Karpas-422 (cell line): ENCODE measurements around the gene ST14. TPM values are rescaled to one million over a fixed set of nuclear protein-coding genes. Genes with fewer than 3 reads are reported as not detected.

Source experiments
- DNase-seq: peaks from one replicate; pipeline ENCODE4 v3.0.0-alpha.2; 2015
- H2AFZ ChIP-seq: fragments of 200-600 bp; sonication (generic); 2 replicates; pipeline ENCODE4 v1.6.1; 2014; ENCODE audit warnings: antibody characterized with exemption, low read length, mixed read lengths
- H3K27ac ChIP-seq: fragments of 200-600 bp; sonication (generic); 2 replicates; pipeline ENCODE4 v1.5.1; 2014; ENCODE audit warnings: mild to moderate bottlenecking, low read length, moderate library complexity
- H3K27me3 ChIP-seq: fragments of 200-600 bp; sonication (generic); 2 replicates; pipeline ENCODE4 v1.6.1; 2014; ENCODE audit warnings: low read length, mixed read lengths
- H3K36me3 ChIP-seq: fragments of 200-600 bp; sonication (generic); 2 replicates; pipeline ENCODE4 v1.6.1; 2014; ENCODE audit warnings: low read length, mixed read lengths; ENCODE audit not compliant: insufficient read depth
- H3K4me1 ChIP-seq: fragments of 200-600 bp; sonication (generic); 2 replicates; pipeline ENCODE4 v1.6.1; 2014; ENCODE audit warnings: mild to moderate bottlenecking, low read length, mixed read lengths
- H3K4me2 ChIP-seq: fragments of 200-600 bp; sonication (generic); 2 replicates; pipeline ENCODE4 v1.6.1; 2014; ENCODE audit warnings: low read length, low read depth, mild to moderate bottlenecking; ENCODE audit not compliant: poor library complexity, severe bottlenecking
- H3K4me3 ChIP-seq: fragments of 200-600 bp; sonication (generic); 2 replicates; pipeline ENCODE4 v1.5.1; 2014; ENCODE audit warnings: mild to moderate bottlenecking, antibody characterized with exemption, low read length, mixed read lengths
- H3K79me2 ChIP-seq: fragments of 200-600 bp; sonication (generic); 2 replicates; pipeline ENCODE4 v1.6.1; 2014; ENCODE audit warnings: mild to moderate bottlenecking, low read length, mixed read lengths
- H3K9ac ChIP-seq: fragments of 200-600 bp; sonication (generic); 2 replicates; pipeline ENCODE4 v1.6.0; 2014; ENCODE audit warnings: low read length
- H3K9me2 ChIP-seq: fragments of 200-600 bp; sonication (generic), shearing (Covaris generic); replicated peaks from 2 replicates; pipeline ENCODE4 v1.6.0; 2014; ENCODE audit warnings: mild to moderate bottlenecking, low read length, moderate library complexity; ENCODE audit not compliant: insufficient read depth
- H3K9me3 ChIP-seq: fragments of 300-700, 200-600 bp; sonication (generic); 2 replicates; pipeline ENCODE4 v1.6.1; 2014; ENCODE audit warnings: low read length, mixed read lengths
- H4K20me1 ChIP-seq: fragments of 200-600 bp; sonication (generic); 2 replicates; pipeline ENCODE4 v1.6.1; 2014; ENCODE audit warnings: mild to moderate bottlenecking, antibody characterized with exemption, low read length, low read depth; ENCODE audit not compliant: insufficient read depth
- total RNA-seq: library from RNA; depleted of rRNA; stranded (reverse); fragments of >200 nt; shearing (Covaris generic); gene quantifications from 2 replicates; pipeline ENCODE4 v1.2.3, GENCODE V29; 2014; ENCODE audit warnings: low replicate concordance

The ST14 gene
- total RNA-seq, 1 experiment from 2014 or later: 0.30 TPM

DNA sequence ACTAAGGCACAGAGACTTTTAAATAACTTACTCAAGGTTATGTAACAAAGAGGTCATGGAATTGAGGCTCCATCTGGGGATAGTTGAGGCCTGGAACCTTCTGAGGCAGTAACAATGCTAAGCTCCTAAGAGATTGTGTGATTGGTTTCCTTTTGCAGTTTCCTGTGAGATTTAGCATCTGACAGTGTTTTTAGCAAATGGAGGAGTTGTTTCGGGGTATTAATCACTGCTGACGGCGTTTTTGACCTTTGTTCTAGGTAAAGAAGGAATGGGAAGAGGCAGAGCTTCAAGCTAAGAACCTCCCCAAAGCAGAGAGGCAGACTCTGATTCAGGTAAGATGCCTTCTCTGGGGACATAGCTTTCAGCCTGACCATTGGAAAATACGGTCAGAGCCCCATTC, 32.1 kb upstream of the ST14 start:
- Histone ChIP-seq H3K4me3 (no peak overlapping the region), H3K36me3 (peaks cover under 1% of the 10 kb centered on the region; the same call in 1 of the 2 replicates), H3K79me2 (peaks cover 3% of the 10 kb centered on the region; the same call in 1 of the 2 replicates), H3K4me1 (peaks cover 6% of the 10 kb centered on the region), H3K27me3 (no peaks in the 10 kb centered on the region), H3K9me3 (no peaks in the 10 kb centered on the region), H3K9ac (no peak overlapping the region), H3K9me2 (no peaks in the 10 kb centered on the region), H3K4me2 (no peak overlapping the region), H4K20me1 (no peaks in the 10 kb centered on the region), H3K27ac (no peak overlapping the region), H2AFZ (no peak overlapping the region)
- no peak for DNase-seq

DNA sequence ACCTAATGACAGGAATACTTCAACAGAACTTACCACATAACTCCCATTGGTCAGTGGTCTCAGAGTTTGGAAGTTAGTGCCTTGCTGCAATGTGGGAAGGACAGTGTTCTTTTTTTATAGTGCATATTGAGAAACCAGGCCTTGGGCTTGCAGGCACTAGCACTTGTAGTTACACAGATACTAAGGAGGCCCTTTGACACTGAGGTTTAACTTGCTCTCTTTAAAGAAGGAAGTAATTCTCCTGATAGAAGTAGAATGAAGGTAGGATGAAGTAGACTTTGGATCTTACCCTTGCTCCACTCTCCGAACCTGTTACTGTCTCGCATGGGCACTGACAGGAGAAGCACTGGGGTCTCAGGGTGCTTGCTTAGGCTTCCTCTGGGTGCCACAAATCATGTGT, 31.0 kb upstream of the ST14 start:
- H3K79me2 ChIP-seq: peaks cover 3% of the 10 kb centered on the region; the same call in 1 of the 2 replicates
- H3K4me2 ChIP-seq: no peak overlapping the region
- H4K20me1 ChIP-seq: no peaks in the 10 kb centered on the region
- H3K27ac ChIP-seq: no peak overlapping the region
- peaks cover 3% of the 10 kb centered on the region; the same call in 1 of the 2 replicates for H3K36me3 ChIP-seq
- no peak overlapping the region for H3K9ac ChIP-seq
- H3K4me1 ChIP-seq: peaks cover 6% of the 10 kb centered on the region
- no peaks in the 10 kb centered on the region for H3K9me3 ChIP-seq
- no peaks in the 10 kb centered on the region for H3K27me3 ChIP-seq
- H3K4me3 ChIP-seq: no peak overlapping the region
- no peaks in the 10 kb centered on the region for H3K9me2 ChIP-seq
- H2AFZ ChIP-seq: no peak overlapping the region
- no peak for DNase-seq

DNA sequence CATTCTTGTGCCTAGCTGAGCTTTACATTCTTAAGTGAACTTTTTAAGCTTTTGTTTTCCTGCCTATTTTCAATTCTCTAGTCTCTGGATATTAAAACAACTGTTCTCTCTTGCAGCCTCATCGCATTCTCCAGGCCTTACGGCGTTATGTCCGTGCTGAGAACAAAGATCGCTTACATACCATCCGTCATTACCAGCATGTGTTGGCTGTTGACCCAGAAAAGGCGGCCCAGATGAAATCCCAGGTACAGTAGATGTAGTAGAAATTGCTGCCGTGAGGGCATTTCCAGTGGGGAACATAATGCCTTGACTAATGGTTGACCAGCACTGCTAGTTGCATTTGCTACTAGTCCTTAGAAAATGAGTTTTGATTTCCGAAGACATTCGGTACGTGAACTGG, 29.7 kb upstream of the ST14 start:
- H4K20me1 ChIP-seq: no peaks in the 10 kb centered on the region
- H3K9me2 ChIP-seq: no peaks in the 10 kb centered on the region
- peaks cover 3% of the 10 kb centered on the region; the same call in 1 of the 2 replicates for H3K79me2 ChIP-seq
- H3K27me3 ChIP-seq: no peaks in the 10 kb centered on the region
- no peak for DNase-seq
- no peak overlapping the region for H2AFZ ChIP-seq
- no peaks in the 10 kb centered on the region for H3K9me3 ChIP-seq
- no peak overlapping the region for H3K27ac ChIP-seq
- H3K36me3 ChIP-seq: peaks cover 6% of the 10 kb centered on the region; the same call in 1 of the 2 replicates
- no peak overlapping the region for H3K4me3 ChIP-seq
- no peak overlapping the region for H3K4me2 ChIP-seq
- peaks cover 6% of the 10 kb centered on the region for H3K4me1 ChIP-seq
- no peak overlapping the region for H3K9ac ChIP-seq

DNA sequence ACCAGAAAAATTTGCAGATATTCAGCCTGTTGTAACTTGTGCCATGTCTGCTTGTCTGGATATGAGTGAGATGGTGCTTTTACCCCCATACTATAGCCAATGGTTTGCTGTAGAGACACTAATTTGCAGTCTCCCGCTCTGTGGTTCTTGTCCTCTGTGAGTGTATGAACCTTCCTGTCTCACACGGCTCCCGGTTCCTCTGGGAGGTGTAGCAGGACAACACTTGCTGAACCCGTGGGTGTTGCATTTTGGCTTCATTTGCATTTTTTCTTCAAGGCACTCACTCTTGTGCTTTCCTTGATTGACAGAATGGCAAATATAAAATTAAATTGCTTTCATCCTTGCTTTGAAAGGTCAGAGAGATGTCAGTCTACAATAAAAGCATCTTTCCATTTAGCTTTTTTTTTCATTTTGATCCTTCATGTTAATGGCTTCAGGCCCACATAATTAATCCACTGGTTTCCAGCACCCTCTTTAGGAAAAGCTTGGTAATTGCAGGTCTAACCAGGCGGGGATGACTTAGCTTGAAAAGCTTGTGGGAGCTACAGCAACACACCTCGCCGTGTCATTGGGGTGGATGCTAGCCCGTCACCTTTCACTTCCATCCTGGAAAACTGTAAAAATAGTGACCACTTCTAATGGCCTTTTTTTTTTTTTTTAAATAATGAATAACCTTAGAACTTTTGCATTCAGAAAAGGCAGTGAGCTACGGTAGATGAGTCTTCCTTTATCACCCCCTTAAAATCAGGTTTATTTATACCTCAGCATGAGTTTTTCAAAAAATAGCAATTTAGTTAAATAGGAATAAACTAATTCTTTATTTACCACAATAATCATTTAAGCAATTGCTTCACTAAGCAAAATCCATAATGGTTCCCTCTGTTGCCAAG, 27.4 kb upstream of the ST14 start:
- peaks cover 6% of the 10 kb centered on the region for H3K4me1 ChIP-seq
- peak; percentile 83 for DNase-seq
- no peak overlapping the region for H3K9ac ChIP-seq
- no peaks in the 10 kb centered on the region for H3K27me3 ChIP-seq
- H3K36me3 ChIP-seq: peaks cover 6% of the 10 kb centered on the region; the same call in 1 of the 2 replicates
- no peak overlapping the region for H2AFZ ChIP-seq
- H4K20me1 ChIP-seq: no peaks in the 10 kb centered on the region
- H3K27ac ChIP-seq: no peak overlapping the region
- peaks cover 3% of the 10 kb centered on the region; the same call in 1 of the 2 replicates for H3K79me2 ChIP-seq
- H3K4me3 ChIP-seq: no peak overlapping the region
- no peaks in the 10 kb centered on the region for H3K9me2 ChIP-seq
- no peaks in the 10 kb centered on the region for H3K9me3 ChIP-seq
- H3K4me2 ChIP-seq: no peak overlapping the region

DNA sequence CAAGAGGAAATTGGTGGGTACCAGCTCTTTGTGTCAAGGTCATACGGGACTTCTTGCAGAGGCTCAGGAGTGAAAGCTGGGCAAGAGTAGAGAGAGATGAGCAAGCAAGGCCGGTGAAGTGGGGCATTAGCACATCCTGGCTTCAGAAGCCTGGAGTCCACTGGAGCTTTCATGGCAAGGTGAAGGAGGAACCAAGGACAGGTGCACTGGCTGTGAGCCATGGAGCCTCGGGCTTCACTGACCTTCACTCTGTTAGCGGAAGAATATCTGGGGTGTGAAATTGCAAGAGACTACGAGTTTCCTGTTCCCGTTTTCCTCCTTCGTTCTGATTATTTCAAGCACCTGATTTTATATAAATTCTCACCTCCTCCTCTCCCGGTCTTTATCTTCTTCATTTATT, 25.9 kb upstream of the ST14 start:
- Histone ChIP-seq H3K36me3 (peaks cover 6% of the 10 kb centered on the region; the same call in 1 of the 2 replicates), H3K4me1 (peaks cover 6% of the 10 kb centered on the region), H3K79me2 (peaks cover 3% of the 10 kb centered on the region; the same call in 1 of the 2 replicates), H3K9ac (no peak overlapping the region), H3K4me2 (no peak overlapping the region), H2AFZ (no peak overlapping the region), H3K9me2 (no peaks in the 10 kb centered on the region), H4K20me1 (no peaks in the 10 kb centered on the region), H3K4me3 (no peak overlapping the region), H3K9me3 (no peaks in the 10 kb centered on the region), H3K27me3 (no peaks in the 10 kb centered on the region), H3K27ac (no peak overlapping the region)
- no peak for DNase-seq

DNA sequence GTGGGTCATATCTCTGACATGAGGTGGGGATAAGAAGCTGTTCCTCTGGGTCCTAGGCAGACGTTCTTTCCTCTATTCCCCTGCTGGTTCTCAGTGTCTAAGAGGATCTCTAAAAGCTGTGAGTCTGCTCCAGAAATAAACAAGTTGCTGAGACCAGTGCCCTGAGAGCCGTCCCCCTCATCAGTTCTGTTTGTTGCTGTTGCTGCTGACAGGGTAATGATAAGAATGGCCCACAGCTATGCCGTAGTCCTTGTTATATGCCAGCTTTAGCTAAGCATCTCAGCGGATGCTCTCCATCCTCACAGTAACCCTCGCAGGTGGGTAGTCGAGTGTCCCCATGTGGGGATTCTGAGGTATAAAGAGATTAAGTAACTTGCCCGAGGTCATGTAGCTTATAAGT, 23.5 kb upstream of the ST14 start:
- H3K9ac ChIP-seq: no peak overlapping the region
- no peaks in the 10 kb centered on the region for H3K27me3 ChIP-seq
- H4K20me1 ChIP-seq: no peaks in the 10 kb centered on the region
- H3K4me1 ChIP-seq: peaks cover 6% of the 10 kb centered on the region
- no peak overlapping the region for H3K27ac ChIP-seq
- peaks cover 3% of the 10 kb centered on the region; the same call in 1 of the 2 replicates for H3K79me2 ChIP-seq
- H3K36me3 ChIP-seq: peaks cover 6% of the 10 kb centered on the region; the same call in 1 of the 2 replicates
- no peak overlapping the region for H3K4me3 ChIP-seq
- H3K9me2 ChIP-seq: no peaks in the 10 kb centered on the region
- no peak overlapping the region for H3K4me2 ChIP-seq
- no peak overlapping the region for H2AFZ ChIP-seq
- no peaks in the 10 kb centered on the region for H3K9me3 ChIP-seq
- no peak for DNase-seq

DNA sequence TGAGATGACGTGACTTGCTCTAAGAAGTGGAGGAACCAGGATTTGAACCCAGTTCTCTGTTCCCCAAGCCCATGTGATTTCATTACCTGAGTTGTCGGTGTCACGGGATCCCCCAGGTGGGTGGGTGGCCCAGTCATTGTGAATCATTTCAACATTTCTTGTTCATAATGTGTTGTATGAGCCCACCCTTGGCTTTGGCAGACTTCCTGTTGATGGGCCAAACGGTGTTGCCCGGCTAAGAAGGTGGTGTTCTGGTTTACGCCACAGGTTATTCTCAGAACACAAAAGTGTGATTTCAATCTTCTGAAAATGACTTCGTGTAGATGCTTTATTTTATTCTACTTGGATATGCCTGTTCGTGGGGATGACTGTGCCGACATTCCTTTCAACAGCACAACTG, 21.6 kb upstream of the ST14 start:
- Histone ChIP-seq H3K36me3 (0 out of 2 replicates have a peak, but pooled peaks cover 3% of the 10 kb centered on the region), H3K9ac (no peak overlapping the region), H3K27ac (no peak overlapping the region), H3K4me3 (no peak overlapping the region), H2AFZ (no peak overlapping the region), H3K79me2 (no peaks in the 10 kb centered on the region), H3K9me3 (no peaks in the 10 kb centered on the region), H3K4me1 (no peaks in the 10 kb centered on the region), H4K20me1 (no peaks in the 10 kb centered on the region), H3K27me3 (no peaks in the 10 kb centered on the region), H3K4me2 (no peak overlapping the region), H3K9me2 (no peaks in the 10 kb centered on the region)
- no peak for DNase-seq

DNA sequence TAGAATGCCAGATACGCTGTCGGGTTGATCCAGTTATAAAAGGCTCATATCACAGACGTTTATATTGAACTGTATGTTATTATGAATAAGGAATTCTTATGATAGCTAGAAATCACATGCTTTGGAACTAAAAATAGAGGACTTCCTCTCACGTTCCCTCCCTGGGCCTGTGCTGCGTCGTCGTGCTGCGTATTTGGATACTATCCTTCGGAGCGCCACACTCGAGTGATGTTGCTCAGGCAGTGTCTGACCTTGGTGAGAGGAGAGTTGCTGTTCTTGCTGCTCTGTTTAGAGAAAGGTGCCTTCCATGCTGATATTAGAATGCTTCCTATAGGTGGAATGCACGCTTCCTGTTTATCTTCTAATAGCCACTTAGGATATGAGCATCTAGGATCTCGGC, 20.2 kb upstream of the ST14 start:
- Histone ChIP-seq H2AFZ (no peak overlapping the region), H4K20me1 (no peaks in the 10 kb centered on the region), H3K4me1 (no peaks in the 10 kb centered on the region), H3K4me2 (no peak overlapping the region), H3K9me2 (no peaks in the 10 kb centered on the region), H3K4me3 (no peak overlapping the region), H3K36me3 (no peaks in the 10 kb centered on the region; the same call in 1 of the 2 replicates), H3K9ac (no peak overlapping the region), H3K27me3 (no peaks in the 10 kb centered on the region), H3K27ac (no peak overlapping the region), H3K79me2 (no peaks in the 10 kb centered on the region), H3K9me3 (no peaks in the 10 kb centered on the region)
- DNase-seq: no peak
